ENCODE results near the gene TNMD.

- TF ChIP-seq, protein P1, sequence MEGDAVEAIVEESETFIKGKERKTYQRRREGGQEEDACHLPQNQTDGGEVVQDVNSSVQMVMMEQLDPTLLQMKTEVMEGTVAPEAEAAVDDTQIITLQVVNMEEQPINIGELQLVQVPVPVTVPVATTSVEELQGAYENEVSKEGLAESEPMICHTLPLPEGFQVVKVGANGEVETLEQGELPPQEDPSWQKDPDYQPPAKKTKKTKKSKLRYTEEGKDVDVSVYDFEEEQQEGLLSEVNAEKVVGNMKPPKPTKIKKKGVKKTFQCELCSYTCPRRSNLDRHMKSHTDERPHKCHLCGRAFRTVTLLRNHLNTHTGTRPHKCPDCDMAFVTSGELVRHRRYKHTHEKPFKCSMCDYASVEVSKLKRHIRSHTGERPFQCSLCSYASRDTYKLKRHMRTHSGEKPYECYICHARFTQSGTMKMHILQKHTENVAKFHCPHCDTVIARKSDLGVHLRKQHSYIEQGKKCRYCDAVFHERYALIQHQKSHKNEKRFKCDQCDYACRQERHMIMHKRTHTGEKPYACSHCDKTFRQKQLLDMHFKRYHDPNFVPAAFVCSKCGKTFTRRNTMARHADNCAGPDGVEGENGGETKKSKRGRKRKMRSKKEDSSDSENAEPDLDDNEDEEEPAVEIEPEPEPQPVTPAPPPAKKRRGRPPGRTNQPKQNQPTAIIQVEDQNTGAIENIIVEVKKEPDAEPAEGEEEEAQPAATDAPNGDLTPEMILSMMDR (IDR thresholded peaks at IDR 0.05; ENCODE audit: low read length) = no peak
- TF ChIP-seq EZH2 (IDR thresholded peaks at IDR 0.05; ENCODE audit: borderline replicate concordance, low read length) = no peak
Observed at GRCh38 chrX:100625985-100626491, 41.3 kb downstream of the TNMD start.

Measured in OCI-LY1 (cell line).